Measurements from ENCODE around the gene PAPOLA.
A peak's percentile ranks its signal among the peaks of the same experiment; 100 is the strongest.

PAPOLA gene

GRCh38 chr14:96481731-96482314 lies 20.4 kb upstream of the PAPOLA start:
- Histone ChIP-seq H3K36me3 (no peaks in the 10 kb centered on the region), H3K4me1 (no peaks in the 10 kb centered on the region), H3K27me3 (no peaks in the 10 kb centered on the region), H3K9me3 (no peaks in the 10 kb centered on the region), H3K4me3 (ENCODE audit: low read depth, low read length) (no peak overlapping the region)
- no peak for DNase-seq
- TF ChIP-seq CTCF (IDR thresholded peaks at IDR 0.05; ENCODE audit: low read depth, low read length), result no peak

GRCh38 chr14:96482986-96483385 lies 19.2 kb upstream of the PAPOLA start:
- Histone ChIP-seq H3K4me3 (ENCODE audit: low read depth, low read length) (no peak overlapping the region), H3K9me3 (no peaks in the 10 kb centered on the region), H3K27me3 (no peaks in the 10 kb centered on the region), H3K4me1 (no peaks in the 10 kb centered on the region), H3K36me3 (no peaks in the 10 kb centered on the region)
- TF ChIP-seq CTCF (IDR thresholded peaks at IDR 0.05; ENCODE audit: low read depth, low read length), result no peak
- peak; percentile 35 for DNase-seq

GRCh38 chr14:96484399-96484798 lies 17.8 kb upstream of the PAPOLA start:
- Histone ChIP-seq H3K4me1 (no peaks in the 10 kb centered on the region), H3K9me3 (no peaks in the 10 kb centered on the region), H3K36me3 (no peaks in the 10 kb centered on the region), H3K4me3 (ENCODE audit: low read depth, low read length) (no peak overlapping the region), H3K27me3 (no peaks in the 10 kb centered on the region)
- TF ChIP-seq CTCF (IDR thresholded peaks at IDR 0.05; ENCODE audit: low read depth, low read length), result no peak
- no peak for DNase-seq

GRCh38 chr14:96486705-96487104 lies 15.5 kb upstream of the PAPOLA start:
- Histone ChIP-seq H3K4me3 (ENCODE audit: low read depth, low read length) (no peak overlapping the region), H3K9me3 (no peaks in the 10 kb centered on the region), H3K4me1 (no peaks in the 10 kb centered on the region), H3K36me3 (no peaks in the 10 kb centered on the region), H3K27me3 (no peaks in the 10 kb centered on the region)
- DNase-seq, result no peak
- TF ChIP-seq CTCF (IDR thresholded peaks at IDR 0.05; ENCODE audit: low read depth, low read length), result no peak

- no peak for DNase-seq
- Histone ChIP-seq H3K9me3 (no peaks in the 10 kb centered on the region), H3K4me3 (ENCODE audit: low read depth, low read length) (no peak overlapping the region), H3K36me3 (no peaks in the 10 kb centered on the region), H3K27me3 (no peaks in the 10 kb centered on the region), H3K4me1 (no peaks in the 10 kb centered on the region)
- no peak for TF ChIP-seq CTCF (IDR thresholded peaks at IDR 0.05; ENCODE audit: low read depth, low read length)
Observed at GRCh38 chr14:96489327-96489726, 12.9 kb upstream of the PAPOLA start.

- DNase-seq, result no peak
- TF ChIP-seq CTCF (IDR thresholded peaks at IDR 0.05; ENCODE audit: low read depth, low read length), result no peak
- Histone ChIP-seq H3K27me3 (no peaks in the 10 kb centered on the region), H3K4me1 (no peaks in the 10 kb centered on the region), H3K36me3 (no peaks in the 10 kb centered on the region), H3K4me3 (ENCODE audit: low read depth, low read length) (no peak overlapping the region), H3K9me3 (no peaks in the 10 kb centered on the region)
Observed at GRCh38 chr14:96493178-96493577, 9.0 kb upstream of the PAPOLA start.
